Measurements from ENCODE around the gene PLA2G3.

The PLA2G3 gene

GRCh38 chr22:31085928-31086327 lies 54.4 kb downstream of the PLA2G3 start:
- no peak for DNase-seq (ENCODE audit: low spot score)

- no peak for DNase-seq (ENCODE audit: low spot score)
Measured at GRCh38 chr22:31085493-31085824, 54.8 kb downstream of the PLA2G3 start.

GRCh38 chr22:31084811-31085492 lies 55.4 kb downstream of the PLA2G3 start:
- peak; percentile 67 for DNase-seq (ENCODE audit: low spot score)

Data from hematopoietic multipotent progenitor cell treated with erythropoietin and hydrocortisone succinate and interleukin-3 and kit ligand, for 17 days (in vitro differentiated cells).